ENCODE data around the gene ABCA8. TPM values are rescaled to one million over a fixed set of nuclear protein-coding genes. Genes with fewer than 3 reads are reported as not detected.
A peak's percentile ranks its signal among the peaks of the same experiment; 100 is the strongest.

The ABCA8 gene
- total and polyA plus RNA-seq, 2 of the 8 experiments (the other 6 are each of a cell fraction or from before 2014, with no cell fraction given), result not detected

DNA sequence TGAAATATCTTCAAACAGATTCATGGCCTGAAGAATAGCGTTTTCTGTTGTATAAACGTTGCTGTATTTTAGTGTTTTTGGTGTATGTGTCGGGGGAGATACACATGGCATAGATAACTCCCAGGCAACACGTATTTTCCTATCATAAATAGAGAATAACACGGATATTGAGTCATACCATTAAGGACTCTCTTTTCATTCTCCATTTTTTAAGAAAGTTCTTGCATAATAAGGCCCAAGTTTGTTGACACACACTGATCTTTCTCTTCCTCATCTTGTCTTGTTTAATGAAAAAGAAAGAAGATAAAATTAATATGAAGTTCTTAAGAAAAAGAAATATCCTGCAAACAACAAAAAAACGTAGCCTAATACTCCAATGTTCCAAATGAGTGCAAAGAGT is 13.4 kb downstream of the ABCA8 start:
- Histone ChIP-seq H4K5ac (ENCODE audit: insufficient read length, low read depth, low read length) (no peak overlapping the region), H3K18ac (ENCODE audit: extremely low read depth, low read length) (no peak overlapping the region), H3K4me2 (ENCODE audit: insufficient read depth in 1 of 2, low read depth in 2 of 2, low read length in 2 of 2) (no peak overlapping the region), H3K14ac (ENCODE audit: insufficient read length) (no peak overlapping the region), H3K9me3 (ENCODE audit: insufficient read depth in 2 of 2, low read depth in 1 of 2, low read length in 1 of 2) (no peaks in the 10 kb centered on the region), H2BK120ac (replicated peaks; ENCODE audit: low read depth, low read length) (no peak overlapping the region), H3K79me1 (ENCODE audit: low read depth, low read length) (no peaks in the 10 kb centered on the region), H3K27me3 (replicated peaks in 1 of 4; ENCODE audit: control insufficient read depth in 3 of 4, extremely low read depth in 1 of 4, insufficient read depth in 3 of 4, low read length in 3 of 4) (no peaks in the 10 kb centered on the region), H3K79me2 (ENCODE audit: control insufficient read depth in 1 of 2, insufficient read depth in 2 of 2, low read length in 2 of 2) (no peaks in the 10 kb centered on the region), H3K4me3 (ENCODE audit: extremely low read depth in 1 of 4, insufficient read depth in 2 of 4, low read depth in 3 of 4, low read length in 4 of 4) (no peak overlapping the region), H2AFZ (ENCODE audit: low read length) (0 out of 2 replicates have a peak overlapping the region, but pooled peaks have one; percentile 12), H2BK15ac (ENCODE audit: low read length) (no peak overlapping the region), H2BK12ac (ENCODE audit: low read depth, low read length) (no peak overlapping the region), H3K9ac (replicated peaks in 1 of 4; ENCODE audit: extremely low read depth in 1 of 4, low read depth in 3 of 4, low read length in 3 of 4) (no peak overlapping the region), H3K56ac (replicated peaks; ENCODE audit: insufficient read length, low read depth, low read length) (no peak overlapping the region), H3K36me3 (ENCODE audit: control insufficient read depth in 2 of 4, insufficient read depth in 4 of 4, low read length in 3 of 4) (no peaks in the 10 kb centered on the region), H4K8ac (ENCODE audit: extremely low read depth, insufficient read depth, low read length) (no peak overlapping the region), H3K23ac (ENCODE audit: insufficient read length) (no peak overlapping the region), H2BK5ac (ENCODE audit: low read depth, low read length) (no peak overlapping the region), H3K23me2 (ENCODE audit: low read depth, low read length) (no peaks in the 10 kb centered on the region), H4K20me1 (replicated peaks in 1 of 2; ENCODE audit: control insufficient read depth in 1 of 2, insufficient read depth in 2 of 2, low read length in 2 of 2) (no peaks in the 10 kb centered on the region), H2BK20ac (ENCODE audit: low read length) (no peak overlapping the region), H2AK5ac (ENCODE audit: low read depth, low read length) (no peak overlapping the region), H3K4ac (replicated peaks; ENCODE audit: insufficient read length, low read depth, low read length) (no peak overlapping the region), H4K91ac (replicated peaks; ENCODE audit: insufficient read length, low read length) (no peak overlapping the region), H3K27ac (ENCODE audit: low read depth, low read length) (no peak overlapping the region), H3K4me1 (replicated peaks in 1 of 4; ENCODE audit: control insufficient read depth in 3 of 4, insufficient read depth in 4 of 4, low read length in 3 of 4) (peaks cover 0 to 3% (median 0%) of the 10 kb centered on the region in 4 experiments; a peak in 1 of 7 replicates)
- no peak for DNase-seq (ENCODE audit: low read depth in 1 of 2, low spot score in 2 of 2)
- no peak for FAIRE-seq
- POLR2A ChIA-PET (ENCODE audit: partially characterized antibody), result no interaction called here
- CTCF ChIA-PET (ENCODE audit: partially characterized antibody), result no interaction called here
- 89% methylated on average over 6 of the region's 6 CpGs; no CpG with 5 or more reads in 1 of the 2 experiments for WGBS, 2 experiments (ENCODE audit: extremely low coverage in 1 of 2, insufficient coverage in 1 of 2, insufficient read length in 1 of 2, insufficient replicate concordance in 2 of 2, low coverage in 1 of 2, low lambda C conversion rate in 2 of 2, missing lambda C conversion rate in 1 of 2)
- no peak for TF ChIP-seq CEBPB (IDR thresholded peaks at IDR 0.05; ENCODE audit: low read depth, low read length)
- TF ChIP-seq POU5F1 (IDR thresholded peaks at IDR 0.05; ENCODE audit: low read depth, low read length), result no peak
- TF ChIP-seq GABPA (IDR thresholded peaks at IDR 0.05; ENCODE audit: borderline replicate concordance, insufficient read depth, low read length), result no peak
- TF ChIP-seq CTBP2 (IDR thresholded peaks at IDR 0.05; ENCODE audit: borderline replicate concordance, insufficient read depth, insufficient read length, low read length), result no peak
- TF ChIP-seq YY1 (IDR thresholded peaks at IDR 0.05; ENCODE audit: low read depth, low read length), result no peak
- no peak for TF ChIP-seq CBX8 (IDR thresholded peaks at IDR 0.05; ENCODE audit: borderline replicate concordance, low read depth, low read length)
- TF ChIP-seq, protein P1, sequence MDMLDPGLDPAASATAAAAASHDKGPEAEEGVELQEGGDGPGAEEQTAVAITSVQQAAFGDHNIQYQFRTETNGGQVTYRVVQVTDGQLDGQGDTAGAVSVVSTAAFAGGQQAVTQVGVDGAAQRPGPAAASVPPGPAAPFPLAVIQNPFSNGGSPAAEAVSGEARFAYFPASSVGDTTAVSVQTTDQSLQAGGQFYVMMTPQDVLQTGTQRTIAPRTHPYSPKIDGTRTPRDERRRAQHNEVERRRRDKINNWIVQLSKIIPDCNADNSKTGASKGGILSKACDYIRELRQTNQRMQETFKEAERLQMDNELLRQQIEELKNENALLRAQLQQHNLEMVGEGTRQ (IDR thresholded peaks at IDR 0.05; ENCODE audit: low read length), result no peak
- no peak for TF ChIP-seq TAF7 (optimal IDR thresholded peaks at IDR 0.05; ENCODE audit: borderline replicate concordance, low read depth, low read length)
- no peak for TF ChIP-seq NANOG (IDR thresholded peaks at IDR 0.05; ENCODE audit: insufficient read depth, low read depth, low read length, poor library complexity, severe bottlenecking)
- TF ChIP-seq, protein P2, sequence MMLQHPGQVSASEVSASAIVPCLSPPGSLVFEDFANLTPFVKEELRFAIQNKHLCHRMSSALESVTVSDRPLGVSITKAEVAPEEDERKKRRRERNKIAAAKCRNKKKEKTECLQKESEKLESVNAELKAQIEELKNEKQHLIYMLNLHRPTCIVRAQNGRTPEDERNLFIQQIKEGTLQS (IDR thresholded peaks at IDR 0.05; ENCODE audit: insufficient read depth, low read depth, low read length), result no peak
- TF ChIP-seq CHD2 (IDR thresholded peaks at IDR 0.05; ENCODE audit: low read length), result no peak
